Measurements from ENCODE around the gene DHX57.
"Not testable (repeated sequence)": the region's sequence is repeated elsewhere in the genome, so short reads cannot be mapped to it uniquely, and the experiment has no call there.

- TF ChIP-seq, protein P1, sequence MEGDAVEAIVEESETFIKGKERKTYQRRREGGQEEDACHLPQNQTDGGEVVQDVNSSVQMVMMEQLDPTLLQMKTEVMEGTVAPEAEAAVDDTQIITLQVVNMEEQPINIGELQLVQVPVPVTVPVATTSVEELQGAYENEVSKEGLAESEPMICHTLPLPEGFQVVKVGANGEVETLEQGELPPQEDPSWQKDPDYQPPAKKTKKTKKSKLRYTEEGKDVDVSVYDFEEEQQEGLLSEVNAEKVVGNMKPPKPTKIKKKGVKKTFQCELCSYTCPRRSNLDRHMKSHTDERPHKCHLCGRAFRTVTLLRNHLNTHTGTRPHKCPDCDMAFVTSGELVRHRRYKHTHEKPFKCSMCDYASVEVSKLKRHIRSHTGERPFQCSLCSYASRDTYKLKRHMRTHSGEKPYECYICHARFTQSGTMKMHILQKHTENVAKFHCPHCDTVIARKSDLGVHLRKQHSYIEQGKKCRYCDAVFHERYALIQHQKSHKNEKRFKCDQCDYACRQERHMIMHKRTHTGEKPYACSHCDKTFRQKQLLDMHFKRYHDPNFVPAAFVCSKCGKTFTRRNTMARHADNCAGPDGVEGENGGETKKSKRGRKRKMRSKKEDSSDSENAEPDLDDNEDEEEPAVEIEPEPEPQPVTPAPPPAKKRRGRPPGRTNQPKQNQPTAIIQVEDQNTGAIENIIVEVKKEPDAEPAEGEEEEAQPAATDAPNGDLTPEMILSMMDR (IDR thresholded peaks at IDR 0.05) = not testable (repeated sequence)
- not testable (repeated sequence) for TF ChIP-seq POLR2A (IDR thresholded peaks at IDR 0.05)
Measured at GRCh38 chr2:38827539-38828145, 48.1 kb downstream of the DHX57 start.
